ENCODE data around the gene SUGT1.
A peak's percentile ranks its signal among the peaks of the same experiment; 100 is the strongest.
"Not testable (repeated sequence)": the region's sequence is repeated elsewhere in the genome, so short reads cannot be mapped to it uniquely, and the experiment has no call there.

SUGT1 gene

GRCh38 chr13:52652196-52652979 lies at the start of gene SUGT1:
SUGT1 (plus strand) TSS chr13:52652836; CDS start chr13:52652921, 85 bp downstream.
- peak; percentile 83 for DNase-seq (ENCODE audit: low read depth, low spot score)

GRCh38 chr13:52603316-52603715 lies 49.3 kb upstream of the SUGT1 start:
- DNase-seq (ENCODE audit: low read depth, low spot score), result not testable (repeated sequence)

GRCh38 chr13:52606126-52606525 lies 46.5 kb upstream of the SUGT1 start:
- DNase-seq (ENCODE audit: low read depth, low spot score), result not testable (repeated sequence)

GRCh38 chr13:52606795-52607194 lies 45.8 kb upstream of the SUGT1 start:
- not testable (repeated sequence) for DNase-seq (ENCODE audit: low read depth, low spot score)

DNA sequence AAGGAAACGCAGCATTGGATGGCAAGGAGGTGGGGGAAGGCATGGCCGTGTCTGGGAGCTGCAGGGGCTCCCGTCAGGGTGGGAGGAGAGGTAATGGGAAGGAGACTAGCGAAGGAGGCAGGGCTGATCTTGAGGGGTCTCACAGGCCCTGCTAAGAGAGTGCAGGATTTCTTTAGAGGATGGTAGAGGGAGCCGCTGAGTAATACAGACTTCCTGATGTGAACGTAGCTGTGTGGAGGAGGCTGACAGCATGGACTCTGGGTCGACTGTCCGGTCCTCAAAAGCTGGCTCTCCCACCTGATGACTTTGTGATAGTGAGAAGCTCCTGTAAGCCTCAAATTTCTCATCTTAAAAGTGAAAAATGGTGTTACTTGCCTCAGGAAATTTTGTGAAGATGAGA lies 44.5 kb upstream of the SUGT1 start:
- not testable (repeated sequence) for DNase-seq (ENCODE audit: low read depth, low spot score)

DNA sequence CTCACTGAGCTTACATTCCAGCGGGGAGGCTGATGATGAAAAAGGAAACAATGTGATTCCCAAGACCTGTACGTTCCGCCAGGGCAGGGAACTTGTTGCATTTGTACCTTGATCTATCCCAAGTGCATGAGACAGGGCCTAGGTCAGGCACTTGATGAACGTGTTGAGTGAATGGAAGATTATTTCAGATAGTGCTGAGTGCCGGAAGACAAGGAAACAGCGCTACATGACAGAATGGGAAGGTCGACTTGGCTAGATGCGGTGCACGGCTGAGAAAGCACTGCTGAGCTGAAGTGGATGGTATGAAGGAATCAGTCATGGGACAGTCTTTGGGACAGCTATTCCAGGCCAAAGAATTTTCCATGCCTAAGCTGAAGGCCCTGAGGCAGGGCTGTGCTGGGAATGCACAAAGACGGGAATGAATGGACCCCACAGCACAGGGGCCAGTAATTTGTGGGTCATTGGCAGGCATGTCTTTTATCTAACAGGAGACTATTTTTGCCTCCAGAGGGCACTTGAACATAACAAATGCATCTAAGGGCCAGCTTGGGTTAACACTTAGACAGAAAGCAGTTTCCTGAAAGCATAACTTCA lies 43.5 kb upstream of the SUGT1 start:
- DNase-seq (ENCODE audit: low read depth, low spot score), result not testable (repeated sequence)

GRCh38 chr13:52610158-52610557 lies 42.5 kb upstream of the SUGT1 start:
- not testable (repeated sequence) for DNase-seq (ENCODE audit: low read depth, low spot score)

GRCh38 chr13:52615134-52615801 lies 37.4 kb upstream of the SUGT1 start:
- DNase-seq (ENCODE audit: low read depth, low spot score), result no peak

DNA sequence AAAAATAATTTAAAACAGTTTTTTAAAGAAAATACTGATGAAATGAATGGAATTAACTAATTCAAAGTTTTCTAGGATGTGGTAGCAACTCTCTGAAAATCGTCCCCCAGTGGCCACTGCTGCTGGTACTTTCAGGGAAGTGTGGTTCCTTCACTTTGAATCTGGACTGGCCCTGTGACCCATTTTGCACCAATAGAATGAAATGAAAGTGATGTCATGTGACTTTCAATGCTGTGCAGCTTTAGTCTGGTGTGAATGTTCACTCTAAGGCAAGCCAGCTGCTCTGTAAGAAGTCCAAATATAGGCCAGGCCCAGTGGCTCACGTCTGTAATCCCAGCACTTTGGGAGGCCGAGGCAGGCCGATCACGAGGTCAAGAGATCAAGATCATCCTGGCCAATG lies 36.8 kb upstream of the SUGT1 start:
- DNase-seq (ENCODE audit: low read depth, low spot score), result no peak

- DNase-seq (ENCODE audit: low read depth, low spot score), result peak; percentile 67
Measured at GRCh38 chr13:52617070-52618060, 35.3 kb upstream of the SUGT1 start.

GRCh38 chr13:52631083-52631690 lies 21.4 kb upstream of the SUGT1 start:
- not testable (repeated sequence) for DNase-seq (ENCODE audit: low read depth, low spot score)

GRCh38 chr13:52638666-52639328 lies 13.8 kb upstream of the SUGT1 start:
- no peak for DNase-seq (ENCODE audit: low read depth, low spot score)

DNA sequence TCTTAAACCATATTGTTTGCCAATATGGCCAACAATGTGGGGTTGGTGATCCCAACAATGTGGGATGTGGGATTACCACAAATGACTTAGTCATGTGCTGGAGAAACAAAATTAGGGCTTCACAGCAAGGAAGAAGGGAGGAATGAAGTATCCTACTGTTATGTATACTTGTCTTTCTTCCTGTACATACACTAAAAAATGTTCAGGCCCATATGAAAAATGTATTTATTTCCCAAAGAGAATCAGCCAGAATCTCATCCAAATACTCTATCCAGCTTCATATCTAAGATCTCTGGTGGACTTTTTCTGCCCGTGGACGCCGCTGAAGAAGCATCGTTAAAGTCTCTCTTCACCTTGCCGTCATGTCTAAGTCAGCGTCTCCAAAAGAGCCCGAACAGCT lies 10.5 kb upstream of the SUGT1 start, which contains the start of gene HNRNPA1L2:
HNRNPA1L2 (plus strand) TSS at position 301 of the 400 bp plus-strand sequence; CDS start at position 363, 62 bp downstream.
- DNase-seq (ENCODE audit: low read depth, low spot score), result no peak

DNA sequence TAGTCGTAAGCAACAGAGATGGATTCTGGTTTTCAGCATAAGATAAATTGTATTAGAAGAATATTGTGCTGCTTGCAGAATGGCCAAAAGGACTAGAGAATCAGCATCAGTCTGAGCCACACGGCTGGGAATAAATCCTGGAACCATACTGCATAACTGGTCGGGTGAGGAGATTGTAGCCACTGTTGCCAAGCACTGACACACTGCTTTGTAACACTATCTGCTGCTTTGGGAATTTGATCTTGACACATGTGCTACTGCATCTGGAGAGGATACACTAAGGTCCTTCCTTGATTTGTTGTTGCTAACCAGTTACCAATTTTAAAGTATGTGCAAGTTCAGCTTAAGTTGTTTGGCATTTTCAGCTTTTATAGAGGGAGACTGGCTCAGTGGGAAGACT lies 8.5 kb upstream of the SUGT1 start:
- no peak for DNase-seq (ENCODE audit: low read depth, low spot score)

GRCh38 chr13:52646967-52647366 lies 5.7 kb upstream of the SUGT1 start:
- no peak for DNase-seq (ENCODE audit: low read depth, low spot score)

GRCh38 chr13:52650731-52651130 lies 1.9 kb upstream of the SUGT1 start:
- no peak for DNase-seq (ENCODE audit: low read depth, low spot score)

GRCh38 chr13:52651897-52652195 lies 790 bp upstream of the SUGT1 start:
- no peak for DNase-seq (ENCODE audit: low read depth, low spot score)

GRCh38 chr13:52652980-52653303 lies 306 bp downstream of the SUGT1 start:
- no peak for DNase-seq (ENCODE audit: low read depth, low spot score)

DNA sequence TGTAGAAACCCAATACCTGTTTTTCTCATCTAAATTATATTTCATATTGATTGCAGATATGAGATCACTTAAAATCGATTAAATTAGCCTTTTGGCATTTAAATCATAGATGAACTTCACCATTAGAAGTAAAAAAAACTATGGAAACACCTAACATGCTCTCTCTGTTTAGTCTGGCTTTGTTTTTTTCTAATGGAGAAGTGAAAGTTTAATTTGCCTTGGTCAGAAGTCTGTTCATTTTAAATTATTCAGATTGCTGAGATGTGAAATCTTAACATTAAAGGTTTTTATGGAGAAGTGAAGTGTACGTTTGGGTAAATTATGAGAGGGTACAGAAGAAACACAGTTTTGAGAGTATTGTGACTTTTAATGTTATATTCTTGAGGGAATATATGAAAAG lies 6.7 kb downstream of the SUGT1 start:
- no peak for DNase-seq (ENCODE audit: low read depth, low spot score)

DNA sequence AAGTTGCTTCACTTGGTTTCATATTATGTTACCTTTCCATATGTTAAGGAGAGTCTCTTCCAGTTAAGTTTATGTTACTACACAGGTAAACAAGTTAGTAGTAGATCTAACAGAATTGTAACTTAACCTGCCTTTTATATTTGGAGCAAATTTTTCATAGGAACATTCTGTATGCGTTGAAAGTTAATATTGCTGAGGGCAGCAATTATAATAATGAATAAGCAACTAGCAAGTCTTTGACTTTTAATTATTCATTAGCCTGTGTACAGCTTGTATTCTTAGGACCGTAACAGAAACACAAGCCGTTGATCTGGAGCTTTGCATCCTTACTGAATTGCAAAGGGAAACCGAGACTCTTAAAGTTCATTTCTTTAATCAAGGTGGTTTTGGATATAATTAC lies 11.6 kb downstream of the SUGT1 start:
- DNase-seq (ENCODE audit: low read depth, low spot score), result no peak

DNA sequence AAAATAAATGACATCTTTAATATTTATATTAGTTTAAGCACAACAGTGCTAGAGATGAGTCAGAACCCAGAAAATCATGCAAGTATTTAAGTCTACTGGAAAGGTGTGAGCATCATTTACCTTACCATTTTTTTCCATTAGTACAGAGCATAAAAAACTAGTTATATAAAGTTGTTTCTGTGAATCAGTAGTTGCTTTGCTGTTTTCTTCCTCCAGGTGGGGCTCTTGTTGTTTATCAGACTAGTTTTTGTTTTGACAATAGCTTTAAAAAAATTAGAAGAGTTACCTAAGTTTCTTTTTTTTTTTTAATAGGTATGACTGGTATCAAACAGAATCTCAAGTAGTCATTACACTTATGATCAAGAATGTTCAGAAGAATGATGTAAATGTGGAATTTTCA lies 12.7 kb downstream of the SUGT1 start:
- no peak for DNase-seq (ENCODE audit: low read depth, low spot score)

Data from activated CD4-positive, CD25-positive, alpha-beta regulatory T cell treated with anti-CD3 and anti-CD28 coated beads, Interleukin-2, amount 50 U/mL, for 16 hours (primary cell).